ENCODE results near the gene CDH12.
"Not testable (repeated sequence)": the region's sequence is repeated elsewhere in the genome, so short reads cannot be mapped to it uniquely, and the experiment has no call there.

CDH12 gene

GRCh38 chr5:22250528-22250927, 602.6 kb downstream of the CDH12 start:
- DNase-seq = no peak

GRCh38 chr5:22249209-22249729, 603.9 kb downstream of the CDH12 start:
- no peak for DNase-seq

- DNase-seq = no peak
Measured at GRCh38 chr5:22245770-22246169, 607.4 kb downstream of the CDH12 start.

GRCh38 chr5:22242532-22242931, 610.6 kb downstream of the CDH12 start:
- no peak for DNase-seq

GRCh38 chr5:22238047-22238446, 615.1 kb downstream of the CDH12 start:
- no peak for DNase-seq

- no peak for DNase-seq
Measured at GRCh38 chr5:22226423-22226822, 626.7 kb downstream of the CDH12 start.

GRCh38 chr5:22223079-22223478, 630.1 kb downstream of the CDH12 start:
- no peak for DNase-seq

GRCh38 chr5:22213703-22214495, 639.2 kb downstream of the CDH12 start:
- not testable (repeated sequence) for DNase-seq

- not testable (repeated sequence) for DNase-seq
Measured at GRCh38 chr5:22212254-22212991, 640.7 kb downstream of the CDH12 start.

- not testable (repeated sequence) for DNase-seq
Measured at GRCh38 chr5:22208463-22208862, 644.7 kb downstream of the CDH12 start.

GRCh38 chr5:22188651-22189050, 664.5 kb downstream of the CDH12 start:
- not testable (repeated sequence) for DNase-seq

- DNase-seq = not testable (repeated sequence)
Measured at GRCh38 chr5:22187632-22188228, 665.4 kb downstream of the CDH12 start.

- DNase-seq = not testable (repeated sequence)
Measured at GRCh38 chr5:22169226-22169625, 683.9 kb downstream of the CDH12 start.

- DNase-seq = not testable (repeated sequence)
Measured at GRCh38 chr5:22168704-22169103, 684.4 kb downstream of the CDH12 start.

- not testable (repeated sequence) for DNase-seq
Measured at GRCh38 chr5:22165931-22166330, 687.2 kb downstream of the CDH12 start.

- not testable (repeated sequence) for DNase-seq
Measured at GRCh38 chr5:22164910-22165748, 688.0 kb downstream of the CDH12 start.

GRCh38 chr5:22156953-22157352, 696.2 kb downstream of the CDH12 start:
- not testable (repeated sequence) for DNase-seq

- DNase-seq = not testable (repeated sequence)
Measured at GRCh38 chr5:22154779-22155178, 698.4 kb downstream of the CDH12 start.

- not testable (repeated sequence) for DNase-seq
Measured at GRCh38 chr5:22151801-22152200, 701.3 kb downstream of the CDH12 start.

- DNase-seq = not testable (repeated sequence)
Measured at GRCh38 chr5:22140418-22140817, 712.7 kb downstream of the CDH12 start.

GRCh38 chr5:22139662-22140300, 713.4 kb downstream of the CDH12 start:
- DNase-seq = not testable (repeated sequence)

- no peak for DNase-seq
Measured at GRCh38 chr5:22111320-22111719, 741.8 kb downstream of the CDH12 start.

Measured in T-helper 2 cell (primary cell).